H1 (cell line): ENCODE measurements around the gene PSTK. TPM values are rescaled to one million over a fixed set of nuclear protein-coding genes. Genes with fewer than 3 reads are reported as not detected.

Experiments used
- CTCF ChIA-PET: fragments of 300-600 bp; sonication (Branson Sonifier 250); formaldehyde crosslinking; loops from one replicate; lab custom pipeline; 2021; ENCODE audit not compliant: partially characterized antibody; lab: Charles Lee
- POLR2A ChIA-PET: fragments of 300-600 bp; sonication (Branson Sonifier 250); formaldehyde crosslinking; loops from one replicate; lab custom pipeline; 2021; ENCODE audit warnings: inconsistent platforms; ENCODE audit not compliant: partially characterized antibody; lab: Charles Lee
- DNase-seq, 2 experiments: peaks; one replicate each; pipeline versions ENCODE4 v3.0.0 to v3.0.0-alpha.2; 2010 to 2022; ENCODE audit warnings: low spot score in 2 of 2, low read depth in 1 of 2, mixed read lengths in 1 of 2
- FAIRE-seq: peaks from 2 replicates; lab custom pipeline; 2011; peaks lifted over from hg19 to GRCh38; lab: Jason Lieb, UNC
- H2AFZ ChIP-seq: 2 replicates; pipeline ENCODE4 v1.8.1; 2012; ENCODE audit warnings: low read length, inconsistent platforms
- H2AK5ac ChIP-seq: 2 replicates; pipeline ENCODE4 v1.6.1; 2013; ENCODE audit warnings: low read depth, low read length
- H2BK120ac ChIP-seq: replicated peaks from 2 replicates; pipeline ENCODE3; 2013; ENCODE audit warnings: low read depth, low read length, inconsistent platforms
- H2BK12ac ChIP-seq: 2 replicates; pipeline ENCODE4 v1.6.1; 2013; ENCODE audit warnings: low read depth, low read length
- H2BK15ac ChIP-seq: 2 replicates; pipeline ENCODE4 v1.6.1; 2013; ENCODE audit warnings: low read length
- H2BK20ac ChIP-seq: 2 replicates; pipeline ENCODE4 v1.6.1; 2013; ENCODE audit warnings: low read length
- H2BK5ac ChIP-seq: 2 replicates; pipeline ENCODE4 v1.6.1; 2013; ENCODE audit warnings: low read depth, low read length
- H3K14ac ChIP-seq: 2 replicates; pipeline ENCODE4 v1.6.1; 2013; ENCODE audit warnings: inconsistent platforms; ENCODE audit not compliant: insufficient read length
- H3K18ac ChIP-seq: 2 replicates; pipeline ENCODE4 v1.6.1; 2013; ENCODE audit warnings: low read length; ENCODE audit errors: extremely low read depth
- H3K23ac ChIP-seq: 2 replicates; pipeline ENCODE4 v1.6.1; 2013; ENCODE audit warnings: inconsistent platforms; ENCODE audit not compliant: insufficient read length
- H3K23me2 ChIP-seq: 2 replicates; pipeline ENCODE4 v1.6.1; 2013; ENCODE audit warnings: low read depth, low read length
- H3K27ac ChIP-seq: 2 replicates; pipeline ENCODE4 v1.6.1; 2011; ENCODE audit warnings: low read depth, low read length, inconsistent platforms
- H3K27me3 ChIP-seq, 4 experiments: replicated peaks in 1 of 4; 1 replicate in 1 of 4; 2 replicates in 3 of 4; pipeline versions ENCODE4 v1.6.1 to v1.8.1; 2011 to 2013; ENCODE audit warnings: low read length in 3 of 4, mild to moderate bottlenecking in 3 of 4, inconsistent platforms in 2 of 4, mixed read lengths in 2 of 4, moderate library complexity in 1 of 4; ENCODE audit not compliant: control insufficient read depth in 3 of 4, insufficient read depth in 3 of 4; ENCODE audit errors: extremely low read depth in 1 of 4
- H3K36me3 ChIP-seq, 4 experiments: 2 replicates each; pipeline versions ENCODE4 v1.6.1 to v1.8.1; 2011 to 2013; ENCODE audit warnings: mild to moderate bottlenecking in 4 of 4, low read length in 3 of 4, moderate library complexity in 2 of 4, control low read depth in 1 of 4, inconsistent platforms in 1 of 4; ENCODE audit not compliant: insufficient read depth in 4 of 4, control insufficient read depth in 2 of 4
- H3K4ac ChIP-seq: replicated peaks from 2 replicates; pipeline ENCODE3; 2013; ENCODE audit warnings: low read length, low read depth, mixed read lengths, inconsistent platforms; ENCODE audit not compliant: insufficient read length
- H3K4me1 ChIP-seq, 4 experiments: replicated peaks in 1 of 4; 1 replicate in 1 of 4; 2 replicates in 3 of 4; pipeline versions ENCODE4 v1.6.1 to v1.8.1; 2011 to 2013; ENCODE audit warnings: low read length in 3 of 4, inconsistent platforms in 2 of 4, mixed read lengths in 1 of 4; ENCODE audit not compliant: insufficient read depth in 4 of 4, control insufficient read depth in 3 of 4
- H3K4me2 ChIP-seq, 2 experiments: 2 replicates each; pipeline versions ENCODE4 v1.6.1 to v1.8.1; 2011 to 2013; ENCODE audit warnings: low read depth in 2 of 2, low read length in 2 of 2, control low read depth in 1 of 2, inconsistent platforms in 1 of 2, mild to moderate bottlenecking in 1 of 2; ENCODE audit not compliant: insufficient read depth in 1 of 2
- H3K4me3 ChIP-seq, 4 experiments: fragments of 200-600, 300-600 bp in 1 of 4; sonication (generic), shearing (Covaris generic), sonication (Bioruptor Twin) in 1 of 4; 2 replicates each; pipeline versions ENCODE4 v1.5.1 to v1.8.1; 2011 to 2016; ENCODE audit warnings: low read length in 4 of 4, low read depth in 3 of 4, control low read depth in 2 of 4, inconsistent platforms in 2 of 4, mild to moderate bottlenecking in 2 of 4, mixed read lengths in 1 of 4, moderate library complexity in 1 of 4; ENCODE audit not compliant: insufficient read depth in 2 of 4; ENCODE audit errors: extremely low read depth in 1 of 4
- H3K56ac ChIP-seq: replicated peaks from 2 replicates; pipeline ENCODE3; 2013; ENCODE audit warnings: low read depth, mild to moderate bottlenecking, mixed read lengths, low read length, inconsistent platforms; ENCODE audit not compliant: insufficient read length
- H3K79me1 ChIP-seq: 2 replicates; pipeline ENCODE4 v1.6.1; 2013; ENCODE audit warnings: low read depth, low read length, control low read depth
- H3K79me2 ChIP-seq, 2 experiments: 2 replicates each; pipeline versions ENCODE4 v1.6.1 to v1.8.1; 2012 to 2013; ENCODE audit warnings: low read length in 2 of 2, mild to moderate bottlenecking in 2 of 2, inconsistent platforms in 1 of 2; ENCODE audit not compliant: insufficient read depth in 2 of 2, control insufficient read depth in 1 of 2
- H3K9ac ChIP-seq, 4 experiments: replicated peaks in 1 of 4; 1 replicate in 1 of 4; 2 replicates in 3 of 4; pipeline versions ENCODE4 v1.6.1 to v1.8.1; 2011 to 2013; ENCODE audit warnings: low read depth in 3 of 4, low read length in 3 of 4, control low read depth in 2 of 4, mild to moderate bottlenecking in 2 of 4, moderate library complexity in 2 of 4, inconsistent platforms in 1 of 4; ENCODE audit errors: extremely low read depth in 1 of 4
- H3K9me3 ChIP-seq, 2 experiments: 2 replicates each; pipeline versions ENCODE4 v1.6.1 to v1.8.1; 2012 to 2013; ENCODE audit warnings: mild to moderate bottlenecking in 2 of 2, moderate library complexity in 2 of 2, control low read depth in 1 of 2, inconsistent platforms in 1 of 2, low read depth in 1 of 2, low read length in 1 of 2, mixed read lengths in 1 of 2; ENCODE audit not compliant: insufficient read depth in 2 of 2
- H4K20me1 ChIP-seq, 2 experiments: replicated peaks in 1 of 2; 2 replicates each; pipeline versions ENCODE3 to v1.8.1; 2011 to 2013; ENCODE audit warnings: inconsistent platforms in 2 of 2, low read length in 2 of 2, mild to moderate bottlenecking in 1 of 2; ENCODE audit not compliant: insufficient read depth in 2 of 2, control insufficient read depth in 1 of 2
- H4K5ac ChIP-seq: 2 replicates; pipeline ENCODE4 v1.6.1; 2013; ENCODE audit warnings: low read length, low read depth, mixed read lengths, inconsistent platforms; ENCODE audit not compliant: insufficient read length
- H4K8ac ChIP-seq: 2 replicates; pipeline ENCODE4 v1.8.0; 2013; ENCODE audit warnings: mild to moderate bottlenecking, moderate library complexity, low read length, inconsistent platforms; ENCODE audit not compliant: insufficient read depth; ENCODE audit errors: extremely low read depth
- H4K91ac ChIP-seq: replicated peaks from 2 replicates; pipeline ENCODE3; 2013; ENCODE audit warnings: low read length, mixed read lengths, inconsistent platforms; ENCODE audit not compliant: insufficient read length
- ATF2 ChIP-seq: IDR thresholded peaks from 2 replicates; pipeline ENCODE4 v1.6.1; 2012; ENCODE audit warnings: low read length, inconsistent platforms
- BACH1 ChIP-seq: IDR thresholded peaks from 2 replicates; pipeline ENCODE4 v1.6.1; 2012; ENCODE audit warnings: low read length, improper control_type of control experiment
- BCL11A ChIP-seq, 2 experiments: IDR thresholded peaks; one replicate each; pipeline ENCODE4 v1.6.1; 2011; ENCODE audit warnings: low read depth in 2 of 2, low read length in 2 of 2, mild to moderate bottlenecking in 2 of 2
- CHD1 ChIP-seq: IDR thresholded peaks from 2 replicates; pipeline ENCODE4 v1.6.1; 2012; ENCODE audit warnings: low read depth, low read length, improper control_type of control experiment
- EZH2 ChIP-seq: fragments of 200-600 bp; sonication (generic); IDR thresholded peaks from 2 replicates; pipeline ENCODE4 v1.7.1; 2012; ENCODE audit warnings: low read depth, mild to moderate bottlenecking, moderate library complexity, low read length, inconsistent platforms; ENCODE audit not compliant: severe bottlenecking
- JUN ChIP-seq: IDR thresholded peaks from 2 replicates; pipeline ENCODE4 v1.6.1; 2011; ENCODE audit warnings: low read depth, mild to moderate bottlenecking, improper control_type of control experiment, low read length
- JUND ChIP-seq: IDR thresholded peaks from 2 replicates; pipeline ENCODE4 v1.6.1; 2011; ENCODE audit warnings: mild to moderate bottlenecking, improper control_type of control experiment, low read length
- POLR2A ChIP-seq, 2 experiments: IDR thresholded peaks; 1 replicate in 1 of 2; 2 replicates in 1 of 2; pipeline ENCODE4 v1.6.1; 2011; ENCODE audit warnings: low read depth in 2 of 2, low read length in 2 of 2, mild to moderate bottlenecking in 2 of 2; ENCODE audit errors: control extremely low read depth in 1 of 2
- TEAD4 ChIP-seq: IDR thresholded peaks from 2 replicates; pipeline ENCODE4 v1.6.1; 2012; ENCODE audit warnings: low read depth, low read length, inconsistent platforms, mixed read lengths
- polyA plus RNA-seq, 7 experiments: library from polyadenylated mRNA; depleted of rRNA in 3 of 7; stranded (reverse) in 5 of 7; unstranded in 2 of 7; fragments of >200 nt in 5 of 7; fragments of 200-250 nt in 2 of 7; gene quantifications; 1 replicate in 5 of 7; 2 replicates in 1 of 7; 4 replicates in 1 of 7; pipeline versions ENCODE4 v1.2.1 to v1.2.3, GENCODE V29; 2011 to 2013; ENCODE audit warnings: missing spikeins in 2 of 7, mixed read lengths in 2 of 7
- total RNA-seq: library from RNA; stranded (reverse); fragmentation: NEBNext Ultra II Directional; extraction: Animal tissue kit (Norgen Biotek cat#: 25700); gene quantifications from 2 replicates; pipeline ENCODE4 v1.2.1, GENCODE V29; 2021

The PSTK gene
- total and polyA plus RNA-seq, 2 of the 8 experiments (the other 6 are each of a cell fraction or from before 2014, with no cell fraction given), result 4.4 to 6.6 TPM

GRCh38 chr10:122966879-122967278, 13.3 kb upstream of the PSTK start:
- Histone ChIP-seq H2AK5ac (no peak overlapping the region), H3K9me3 (peaks cover 10 to 20% of the 10 kb centered on the region in 2 experiments), H2BK120ac (no peak overlapping the region), H2BK15ac (no peak overlapping the region), H2BK5ac (no peak overlapping the region), H3K14ac (no peak overlapping the region), H3K4me3 (no peak overlapping the region), H3K36me3 (no peaks in the 10 kb centered on the region), H3K4ac (no peak overlapping the region), H3K23ac (no peak overlapping the region), H3K4me2 (no peak overlapping the region), H3K18ac (no peak overlapping the region), H4K5ac (no peak overlapping the region), H3K79me2 (no peaks in the 10 kb centered on the region), H3K23me2 (no peaks in the 10 kb centered on the region), H2BK12ac (no peak overlapping the region), H3K9ac (no peak overlapping the region), H2BK20ac (no peak overlapping the region), H2AFZ (no peak overlapping the region), H3K4me1 (no peaks in the 10 kb centered on the region), H3K79me1 (no peaks in the 10 kb centered on the region), H3K27me3 (peaks cover 0 to 3% (median 1%) of the 10 kb centered on the region in 4 experiments; a peak in 4 of 7 replicates), H3K27ac (no peak overlapping the region), H3K56ac (no peak overlapping the region), H4K20me1 (no peaks in the 10 kb centered on the region), H4K91ac (no peak overlapping the region), H4K8ac (no peak overlapping the region)
- ChIA-PET POLR2A (no interaction called here), CTCF (no interaction called here)
- DNase-seq (no peak), FAIRE-seq (no peak)
- TF ChIP-seq TEAD4, result no peak
- no peak for TF ChIP-seq EZH2
- no peak for TF ChIP-seq CHD1
- TF ChIP-seq POLR2A (IDR thresholded peaks at IDR 0.05; ENCODE audit: control extremely low read depth in 1 of 2, low read depth in 2 of 2, low read length in 2 of 2), result no peak
- no peak for TF ChIP-seq JUND
- no peak for TF ChIP-seq ATF2
- TF ChIP-seq JUN, result no peak
- no peak for TF ChIP-seq BCL11A (IDR thresholded peaks at IDR 0.05; ENCODE audit: low read depth in 2 of 2, low read length in 2 of 2)
- TF ChIP-seq BACH1, result no peak
